GM12891 (cell line): Measurements from ENCODE around the gene RNU6-9.

Experiments used
- DNase-seq: peaks from one replicate; pipeline ENCODE4 v3.0.0; 2011; ENCODE audit warnings: low spot score; ENCODE audit not compliant: insufficient read length
- FAIRE-seq: peaks from 2 replicates; lab custom pipeline; 2011; peaks lifted over from hg19 to GRCh38; lab: Jason Lieb, UNC
- PAX5 ChIP-seq: IDR thresholded peaks from 2 replicates; pipeline ENCODE4 v1.6.1; 2011; ENCODE audit warnings: low read length, moderate library complexity, mild to moderate bottlenecking; ENCODE audit not compliant: insufficient read depth, severe bottlenecking
- POLR2A ChIP-seq: IDR thresholded peaks from 2 replicates; pipeline ENCODE4 v1.6.1; 2011; ENCODE audit warnings: low read depth, low read length, control low read depth
- POLR2AphosphoS5 ChIP-seq: IDR thresholded peaks from 2 replicates; pipeline ENCODE4 v1.6.1; 2011; ENCODE audit warnings: low read depth, low read length, control low read depth
- POU2F2 ChIP-seq: IDR thresholded peaks from 2 replicates; pipeline ENCODE4 v1.6.1; 2011; ENCODE audit warnings: low read depth, mild to moderate bottlenecking, control low read depth, low read length, moderate library complexity
- SPI1 ChIP-seq: IDR thresholded peaks from 2 replicates; pipeline ENCODE4 v1.6.1; 2011; ENCODE audit warnings: low read depth, low read length, control low read depth
- TAF1 ChIP-seq: IDR thresholded peaks from 2 replicates; pipeline ENCODE4 v1.6.1; 2011; ENCODE audit warnings: low read depth, low read length, control low read depth

RNU6-9 gene

GRCh38 chr19:927780-928401 is 34.6 kb downstream of the RNU6-9 start:
- TF ChIP-seq POLR2A (no peak), SPI1 (no peak)
- FAIRE-seq (no peak), DNase-seq (no peak)

- no peak for DNase-seq
- TF ChIP-seq POLR2AphosphoS5 (no peak), POLR2A (no peak), TAF1 (no peak), POU2F2 (no peak), PAX5 (no peak), SPI1 (no peak)
- no peak for FAIRE-seq
Observed at GRCh38 chr19:928471-929202, 35.4 kb downstream of the RNU6-9 start.

- no peak for FAIRE-seq
- DNase-seq, result no peak
- TF ChIP-seq POLR2AphosphoS5, result no peak
- no peak for TF ChIP-seq TAF1
- no peak for TF ChIP-seq POU2F2
- TF ChIP-seq POLR2A, result no peak
- TF ChIP-seq PAX5, result no peak
- no peak for TF ChIP-seq SPI1
Observed at GRCh38 chr19:929203-929890, 36.1 kb downstream of the RNU6-9 start.

GRCh38 chr19:929891-930258 is 36.6 kb downstream of the RNU6-9 start:
- TF ChIP-seq POLR2AphosphoS5 (no peak), POLR2A (no peak), SPI1 (no peak), TAF1 (no peak), PAX5 (no peak)
- FAIRE-seq, result no peak

GRCh38 chr19:931860-932647 is 38.8 kb downstream of the RNU6-9 start:
- TF ChIP-seq TAF1 (no peak), PAX5 (no peak), POLR2A (no peak), POLR2AphosphoS5 (no peak), POU2F2 (no peak), SPI1 (no peak)
- DNase-seq (no peak), FAIRE-seq (no peak)

More at GRCh38 chr19:929891-930258, 36.6 kb downstream of the RNU6-9 start:
- DNase-seq, result no peak

- TF ChIP-seq POU2F2, result peak; percentile 28; the same call in 1 of the 2 replicates
- peak; percentile 56 for TF ChIP-seq SPI1
- TF ChIP-seq POLR2AphosphoS5, result no peak; the same call in 1 of the 2 replicates
- TF ChIP-seq TAF1, result peak; percentile 37; the same call in 1 of the 2 replicates
- no peak for DNase-seq
- peak; percentile 88 for FAIRE-seq
Observed at GRCh38 chr19:932648-933552, 39.6 kb downstream of the RNU6-9 start.

- DNase-seq, result no peak
- TF ChIP-seq SPI1 (no peak), POLR2A (no peak), PAX5 (no peak), POU2F2 (no peak), TAF1 (no peak), POLR2AphosphoS5 (no peak)
- no peak for FAIRE-seq
Observed at GRCh38 chr19:933553-933882, 40.2 kb downstream of the RNU6-9 start.

GRCh38 chr19:934197-934840 is 41.0 kb downstream of the RNU6-9 start:
- peak; percentile 59 for FAIRE-seq
- TF ChIP-seq SPI1, result no peak
- no peak for TF ChIP-seq POU2F2
- TF ChIP-seq TAF1, result no peak
- TF ChIP-seq POLR2A, result no peak
- TF ChIP-seq POLR2AphosphoS5, result no peak
- no peak for TF ChIP-seq PAX5
- no peak for DNase-seq
